ENCODE results near the gene CCDC126.
A peak's percentile ranks its signal among the peaks of the same experiment; 100 is the strongest.
"Not testable (repeated sequence)": the region's sequence is repeated elsewhere in the genome, so short reads cannot be mapped to it uniquely, and the experiment has no call there.

Gene CCDC126

DNA sequence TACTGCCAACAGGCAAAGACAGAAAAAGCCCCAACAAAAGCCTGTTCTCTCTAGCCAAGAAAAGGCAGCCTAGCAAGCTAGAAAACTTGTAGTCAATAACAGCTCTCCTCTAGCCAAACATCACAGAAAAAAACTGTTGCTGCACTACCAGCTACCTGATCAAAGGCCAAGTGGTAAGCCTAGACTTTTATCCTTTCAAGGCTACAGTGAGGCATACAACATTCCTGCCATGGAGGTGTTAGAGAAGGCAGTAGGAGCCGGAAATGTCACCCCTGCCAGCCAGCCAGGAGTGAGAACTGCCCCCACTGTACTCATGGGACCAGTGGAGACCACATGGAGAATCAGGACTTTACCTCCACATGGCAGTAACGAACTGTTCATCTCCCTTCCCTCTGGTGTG lies 31.2 kb downstream of the CCDC126 start:
- no peak for DNase-seq (ENCODE audit: low read depth in 2 of 2)

DNA sequence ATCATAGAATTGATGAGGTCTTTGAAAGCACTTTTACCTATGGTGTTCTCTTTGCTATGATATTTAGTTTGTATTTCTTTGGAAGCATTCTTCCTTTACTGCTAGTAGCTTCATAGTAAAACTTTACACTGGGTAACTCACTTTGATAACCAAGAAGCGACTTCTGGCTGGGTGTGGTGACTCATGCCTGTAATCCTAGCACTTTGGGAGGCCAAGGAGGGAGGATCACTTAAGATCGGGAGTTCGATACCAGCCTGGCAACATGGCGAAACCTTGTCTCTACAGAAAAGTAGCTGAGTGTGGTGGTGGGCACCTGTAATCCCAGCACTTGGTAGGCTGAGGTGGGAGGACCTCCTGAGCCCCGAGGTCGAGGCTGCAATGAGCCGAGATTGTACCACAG lies 36.2 kb downstream of the CCDC126 start:
- DNase-seq (ENCODE audit: low read depth in 2 of 2), result no peak

DNA sequence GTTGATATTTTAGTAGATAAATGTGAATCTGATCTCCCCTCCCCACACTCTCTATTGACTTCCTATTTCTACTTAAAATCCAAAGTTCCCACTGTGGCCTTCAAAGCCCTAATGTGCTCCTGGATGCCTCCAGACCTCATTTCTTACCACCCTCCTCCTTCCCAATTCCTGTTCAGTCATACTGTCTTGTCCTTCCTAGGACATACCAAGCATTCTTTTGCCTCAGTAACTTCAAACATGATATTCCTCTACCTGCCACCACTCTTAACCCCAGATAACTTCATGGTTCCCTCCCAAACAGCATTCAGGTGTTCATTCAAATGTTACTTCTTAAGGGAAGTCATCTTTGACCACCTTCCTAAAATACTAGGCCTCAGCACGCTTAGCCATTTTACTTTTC lies 48.6 kb downstream of the CCDC126 start:
- DNase-seq (ENCODE audit: low read depth in 2 of 2), result no peak

DNA sequence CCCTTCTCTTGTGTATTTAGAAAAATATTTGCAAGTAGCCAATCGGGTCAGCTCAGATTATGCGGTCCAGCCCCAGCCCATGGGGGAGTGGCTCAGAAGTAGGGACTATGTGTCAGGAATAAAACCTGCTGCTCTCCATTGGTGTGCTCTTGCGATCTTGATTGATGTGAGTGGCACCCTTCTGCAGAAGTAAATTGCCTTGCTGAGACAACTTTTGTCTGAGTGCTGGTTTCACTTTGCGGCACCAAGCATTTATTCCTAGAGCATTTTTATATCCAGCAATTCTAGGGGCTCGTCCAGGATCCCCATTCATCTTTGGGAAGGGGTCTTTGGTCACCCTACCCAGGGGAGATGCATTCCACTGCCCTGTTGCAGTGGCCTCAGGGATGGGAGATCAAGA lies 56.8 kb downstream of the CCDC126 start:
- no peak for DNase-seq (ENCODE audit: low read depth in 2 of 2)

DNA sequence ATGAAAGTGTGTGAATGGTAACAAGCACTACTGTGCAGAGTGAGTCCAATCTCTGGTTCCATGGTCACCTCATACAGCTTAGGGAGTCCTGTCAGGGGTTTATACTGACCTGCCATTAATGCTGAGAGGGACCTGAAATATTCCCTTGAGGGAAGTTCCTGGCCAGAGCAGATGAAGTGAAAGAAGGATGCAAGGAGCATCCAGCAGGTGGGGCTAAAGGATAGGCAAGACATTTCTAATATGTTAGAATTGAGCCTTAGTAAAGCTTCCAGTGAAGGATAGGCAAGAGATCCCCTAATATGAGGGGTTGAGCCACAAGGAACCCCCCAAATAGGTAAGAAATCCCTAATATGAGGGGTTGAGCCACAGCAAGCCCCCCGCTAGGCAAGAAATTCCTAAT lies 57.3 kb downstream of the CCDC126 start:
- no peak for DNase-seq (ENCODE audit: low read depth in 2 of 2)

DNA sequence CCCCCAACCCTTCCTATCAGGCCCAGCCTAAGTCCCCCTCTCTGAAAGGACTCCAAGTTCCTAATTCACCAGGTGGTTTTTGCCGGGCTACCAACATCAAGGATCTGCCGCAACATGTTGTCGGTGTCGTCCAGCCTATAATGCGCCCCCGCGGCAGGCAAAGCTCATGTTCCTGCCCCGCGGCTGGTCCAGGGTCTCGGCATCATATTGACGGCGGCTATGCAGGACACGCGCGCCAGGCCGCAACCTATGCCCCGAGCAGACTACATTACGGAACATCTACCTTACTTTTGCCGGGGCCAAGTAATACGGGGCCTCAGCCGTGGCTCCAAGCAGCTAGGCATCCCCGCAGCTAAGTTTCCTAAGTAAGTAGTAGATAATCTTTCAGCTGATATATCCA lies 58.3 kb downstream of the CCDC126 start:
- no peak for DNase-seq (ENCODE audit: low read depth in 2 of 2)

DNA sequence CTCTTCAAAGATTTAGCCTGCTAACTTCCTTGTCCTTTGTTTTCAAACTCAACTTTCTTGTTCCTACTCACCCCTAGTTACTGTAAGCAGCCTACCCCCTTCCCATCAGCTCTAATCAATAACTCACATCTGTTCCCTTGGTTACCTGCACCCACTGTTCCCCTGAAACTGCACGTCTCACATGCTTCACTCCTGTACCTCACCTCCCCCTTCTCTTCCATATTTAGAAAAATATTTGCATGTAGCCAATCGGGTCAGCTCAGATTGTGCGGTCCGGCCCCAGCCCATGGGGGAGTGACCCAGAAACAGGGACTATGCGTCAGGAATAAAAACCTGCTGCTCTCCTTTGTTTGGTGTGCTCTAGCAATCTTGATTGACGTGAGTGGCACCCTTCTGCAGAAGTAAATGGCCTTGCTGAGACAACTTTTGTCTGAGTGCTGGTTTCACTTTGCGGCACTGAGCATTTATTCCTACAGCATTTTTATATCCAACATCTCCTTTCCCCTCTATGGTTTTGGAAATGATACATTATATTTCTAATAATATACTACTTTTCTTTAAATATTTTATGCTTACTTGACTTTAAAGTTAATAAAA lies 61.7 kb downstream of the CCDC126 start:
- DNase-seq (ENCODE audit: low read depth in 2 of 2), result no peak

DNA sequence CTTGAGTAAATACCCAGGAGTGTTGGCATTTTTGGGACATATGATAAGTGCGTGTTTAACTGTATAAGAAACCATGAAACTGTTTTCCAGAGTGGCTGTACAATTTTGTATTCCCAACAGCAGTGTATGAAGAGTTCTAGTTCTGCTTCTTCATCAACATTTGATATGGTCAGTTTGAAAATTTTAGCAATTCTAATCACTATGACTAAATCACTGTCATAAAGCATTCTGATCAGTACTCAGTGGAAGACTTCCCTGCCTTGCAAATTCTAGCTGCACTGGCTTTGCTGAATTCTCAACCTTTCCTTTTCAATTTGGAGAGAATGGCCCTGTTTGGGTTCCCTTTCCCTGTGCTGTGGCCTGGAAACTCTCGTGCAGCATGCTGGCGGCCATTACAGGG lies 64.2 kb downstream of the CCDC126 start:
- DNase-seq (ENCODE audit: low read depth in 2 of 2), result no peak

DNA sequence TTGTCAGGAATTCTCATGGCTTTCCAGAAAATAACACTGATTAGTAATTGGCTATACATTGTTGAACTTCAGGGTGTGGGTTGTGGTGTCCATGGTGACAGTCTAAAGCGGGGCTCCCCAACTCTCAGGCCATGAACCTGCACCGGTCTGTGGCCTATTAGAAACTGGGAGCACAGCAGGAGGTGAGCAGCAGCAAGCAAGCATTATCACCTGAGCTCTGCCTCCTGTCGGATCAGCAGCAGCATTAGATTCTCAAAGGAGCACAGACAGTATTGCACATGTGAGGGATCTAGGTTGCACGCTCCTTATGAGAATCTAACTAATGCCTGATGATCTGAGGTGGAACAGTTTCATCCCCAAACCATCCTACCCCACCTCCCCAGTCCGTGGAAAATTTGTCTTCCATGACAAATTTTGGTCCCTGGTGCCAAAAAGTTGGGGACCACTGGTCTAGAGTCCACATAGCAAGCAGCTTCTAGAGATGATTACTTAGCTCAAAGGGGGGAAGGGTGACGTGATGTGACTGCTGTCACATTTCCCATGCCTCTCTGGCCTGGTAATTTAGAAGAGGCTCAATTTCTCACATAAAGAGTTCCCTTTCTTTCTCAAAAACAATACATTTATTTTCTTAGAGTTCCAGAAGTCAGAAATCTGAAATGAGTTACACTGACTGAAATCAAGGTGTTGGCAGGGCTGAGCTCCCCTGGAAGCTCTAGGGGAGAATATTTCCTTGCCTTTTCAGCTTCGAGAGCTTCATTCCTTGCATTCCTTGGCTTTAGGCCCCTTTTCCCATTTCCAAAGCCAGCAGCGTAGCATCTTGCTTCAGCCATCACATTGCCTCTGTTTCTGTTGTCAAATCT lies 65.2 kb downstream of the CCDC126 start:
- no peak for DNase-seq (ENCODE audit: low read depth in 2 of 2)

DNA sequence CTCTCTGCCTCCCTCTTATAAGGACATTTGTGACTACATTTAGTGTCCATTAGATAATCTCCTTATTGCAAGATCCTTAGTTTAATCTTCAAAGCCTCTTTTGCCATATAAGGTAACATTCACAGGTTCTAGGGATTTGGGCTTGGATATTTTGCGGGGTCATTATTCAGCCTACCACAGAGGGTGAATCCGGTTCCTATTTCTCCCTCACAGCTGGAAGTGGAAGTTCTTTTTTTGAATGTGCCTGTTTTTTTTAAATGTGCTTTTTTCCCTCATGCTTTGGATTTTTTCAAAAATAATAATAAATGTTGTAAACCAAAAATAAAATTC lies 65.8 kb downstream of the CCDC126 start:
- no peak for DNase-seq (ENCODE audit: low read depth in 2 of 2)

DNA sequence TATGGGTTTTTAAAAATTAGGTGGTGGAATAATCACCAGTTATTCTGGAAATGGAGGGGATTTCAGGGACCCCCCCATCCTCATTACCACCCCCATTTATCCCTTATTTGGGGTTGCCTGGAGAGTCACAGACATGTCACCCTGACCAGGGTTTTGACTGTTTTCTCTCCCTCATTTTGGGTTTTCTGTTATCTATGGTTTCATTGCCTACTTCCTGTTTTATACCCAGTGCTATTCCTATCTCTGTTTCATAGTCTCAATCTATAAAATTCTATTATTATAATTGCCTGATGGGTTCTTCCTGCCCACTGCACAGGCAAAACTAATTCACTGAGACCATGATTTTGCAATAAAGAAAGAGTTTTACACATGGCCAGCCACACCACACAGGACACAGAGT lies 66.9 kb downstream of the CCDC126 start:
- DNase-seq (ENCODE audit: low read depth in 2 of 2), result no peak

DNA sequence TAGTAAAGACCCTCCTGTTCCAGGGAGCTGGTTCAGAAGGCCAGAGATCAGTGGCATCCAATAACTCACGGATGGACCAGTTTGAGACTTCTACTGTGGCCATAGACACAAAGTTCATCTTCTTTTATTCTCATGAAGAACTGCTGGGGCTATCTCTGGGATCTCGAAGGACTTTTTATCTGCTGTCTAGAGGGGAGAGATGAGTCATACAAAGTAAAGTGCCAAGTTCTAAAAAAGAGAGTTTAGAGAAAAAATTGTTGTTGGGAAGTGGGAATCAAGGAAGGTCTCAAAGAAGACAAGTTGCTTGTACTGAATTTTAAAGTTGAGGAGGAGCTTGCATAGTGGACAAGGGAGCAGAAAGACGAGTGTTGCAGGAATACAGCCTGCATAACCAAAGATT lies 74.9 kb downstream of the CCDC126 start:
- DNase-seq (ENCODE audit: low read depth in 2 of 2), result no peak

DNA sequence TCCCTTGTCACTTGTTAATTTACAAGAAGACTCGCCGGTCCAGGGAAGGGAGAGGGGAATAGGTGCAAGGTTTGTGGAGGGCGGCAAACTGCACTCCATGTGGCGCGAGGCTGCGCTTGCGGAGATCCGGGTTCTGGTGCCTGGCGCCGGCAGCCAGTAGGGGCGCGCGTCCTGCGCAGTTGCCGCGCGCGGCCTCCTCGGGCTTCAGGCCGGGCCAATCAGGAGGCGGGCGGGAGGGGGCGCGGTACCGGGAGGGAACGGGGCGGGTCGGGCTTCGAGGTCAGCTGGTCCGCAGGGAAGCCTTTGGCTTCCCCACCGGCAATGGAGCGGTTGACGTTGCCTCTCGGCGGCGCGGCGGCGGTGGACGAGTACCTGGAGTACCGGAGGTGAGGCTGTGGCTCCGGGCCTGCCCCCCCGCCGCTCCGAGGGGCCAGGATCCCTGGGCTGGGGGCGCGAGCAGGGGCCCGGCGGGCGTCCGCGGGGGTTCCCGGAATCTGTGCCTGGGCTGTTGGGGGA lies 82.8 kb downstream of the CCDC126 start, which contains the start of gene FAM221A:
TSS of gene FAM221A (plus strand) at position 302 of the 516 bp plus-strand sequence. CDS start at position 322, 20 bp downstream.
- peak; percentile 59 for DNase-seq (ENCODE audit: low read depth in 2 of 2)

DNA sequence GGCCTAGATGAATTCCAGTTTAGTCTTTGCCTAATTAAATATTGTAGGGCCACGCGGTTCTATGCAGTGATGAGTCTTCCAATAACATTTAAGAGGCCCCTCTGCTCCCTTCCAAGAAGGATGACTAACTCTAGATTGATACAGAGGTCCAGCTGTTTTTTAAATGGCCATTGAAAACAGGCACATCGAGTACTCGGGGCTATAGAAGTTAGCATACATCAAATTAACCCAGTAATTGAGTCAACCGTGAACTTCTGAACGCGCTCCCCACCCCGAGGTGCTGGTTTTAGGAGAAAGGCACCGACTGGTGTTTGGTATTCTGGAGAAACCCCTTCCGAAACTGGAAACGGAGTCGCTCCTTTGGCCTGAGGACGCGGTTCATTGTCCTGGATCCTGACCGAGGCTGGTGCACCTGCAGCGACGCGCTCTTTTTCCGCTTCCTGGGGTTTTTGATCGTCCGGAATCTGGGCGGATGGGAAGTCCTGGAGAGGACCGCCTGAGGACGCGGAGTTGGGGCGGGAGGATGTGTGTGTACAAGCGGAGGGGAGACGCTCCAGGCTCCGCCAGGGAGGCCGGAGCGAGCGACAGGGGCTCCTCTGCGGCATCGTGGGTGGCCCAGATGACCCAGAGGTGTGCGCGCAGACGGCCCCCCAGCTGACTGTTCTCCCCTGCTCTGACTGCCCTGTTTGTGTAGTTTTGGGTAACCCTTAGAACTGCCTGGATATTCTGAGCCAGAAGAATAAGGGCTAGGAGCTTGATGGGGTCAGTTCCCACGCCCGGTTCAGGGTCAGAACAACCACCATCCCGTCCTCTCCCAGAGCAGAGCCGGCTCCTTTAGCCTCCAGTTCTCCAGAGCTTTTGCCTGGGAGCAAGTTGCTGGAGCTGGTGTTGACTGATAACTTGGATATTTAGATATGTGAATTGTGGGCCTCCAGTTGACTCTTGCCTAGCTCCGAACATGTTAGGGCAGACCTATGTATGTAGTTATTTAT lies 83.5 kb downstream of the CCDC126 start:
- peak in 1 of 2 donors; percentile 10 for DNase-seq (ENCODE audit: low read depth in 2 of 2)

DNA sequence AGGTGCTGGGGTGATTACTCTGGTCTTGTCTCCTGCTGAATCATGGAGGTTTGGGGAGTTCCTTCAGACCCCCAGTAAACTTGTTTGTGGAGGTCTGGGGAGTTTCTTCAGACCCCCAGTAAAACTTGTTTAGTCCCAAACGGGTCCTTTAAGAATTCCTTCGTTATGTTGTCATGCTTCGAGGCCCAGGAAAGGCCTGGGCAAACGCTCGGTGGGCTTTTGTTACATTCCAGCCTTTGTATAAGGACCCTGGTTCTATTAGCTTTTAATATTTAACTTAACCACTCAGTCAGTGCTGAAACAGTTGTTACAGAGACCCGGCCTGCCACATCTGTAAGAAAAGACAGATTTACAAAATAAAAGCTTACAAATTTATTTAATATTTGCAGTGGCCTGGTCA lies 86.9 kb downstream of the CCDC126 start:
- DNase-seq (ENCODE audit: low read depth in 2 of 2), result not testable (repeated sequence)

DNA sequence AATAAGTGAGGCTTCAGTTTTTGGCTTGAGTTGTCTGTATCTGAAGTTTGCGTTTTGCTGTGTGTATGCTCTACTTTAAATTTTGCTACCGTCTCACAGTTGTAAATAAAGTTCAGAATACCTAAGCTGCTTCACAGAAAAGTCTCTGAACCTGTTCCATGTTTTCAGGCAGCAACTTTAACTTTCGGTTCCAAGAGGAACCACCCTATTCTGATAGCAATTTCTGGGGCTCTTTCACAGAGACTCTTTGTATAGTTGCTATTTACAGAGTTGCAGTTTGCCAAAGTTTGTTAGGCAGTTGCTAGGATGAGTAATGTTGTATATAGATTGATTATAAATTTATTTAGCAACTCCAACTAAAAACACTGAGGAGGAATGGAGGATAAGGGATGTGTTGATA lies 88.5 kb downstream of the CCDC126 start:
- DNase-seq (ENCODE audit: low read depth in 2 of 2), result no peak

DNA sequence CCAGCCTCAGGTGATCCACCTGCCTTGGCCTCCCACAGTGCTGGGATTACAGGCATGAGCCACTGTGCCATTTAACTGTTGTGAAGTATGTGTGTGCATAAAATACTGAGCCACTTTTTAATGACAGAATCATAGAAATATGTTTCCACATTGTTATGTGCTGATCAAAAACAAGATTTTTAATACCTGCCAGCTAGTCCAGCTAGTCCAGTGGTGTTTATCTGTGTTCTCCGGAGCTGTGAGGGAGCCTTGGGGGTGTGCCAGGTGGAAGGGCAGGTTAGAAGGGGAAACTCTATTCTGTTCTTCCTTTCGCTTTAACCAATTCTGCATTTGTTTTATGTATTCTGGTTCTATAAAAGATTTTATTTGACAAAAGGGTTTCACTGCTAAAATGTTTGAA lies 89.8 kb downstream of the CCDC126 start:
- no peak for DNase-seq (ENCODE audit: low read depth in 2 of 2)

DNA sequence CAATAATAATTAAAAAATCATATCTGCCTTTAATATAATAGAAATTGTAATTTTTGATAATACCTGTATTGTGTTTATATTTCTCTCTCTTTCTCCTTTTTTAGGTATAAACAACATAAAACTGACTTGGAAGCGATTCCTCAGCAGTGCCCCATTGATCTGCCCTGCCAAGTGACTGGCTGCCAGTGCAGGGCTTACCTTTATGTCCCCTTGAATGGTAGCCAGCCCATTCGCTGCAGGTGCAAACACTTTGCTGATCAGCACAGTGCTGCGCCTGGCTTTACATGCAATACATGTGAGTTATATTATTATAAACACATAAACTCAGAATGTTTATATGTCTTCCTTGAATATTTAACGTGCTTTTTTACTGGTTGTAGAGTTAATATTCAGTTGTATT lies 92.0 kb downstream of the CCDC126 start:
- DNase-seq (ENCODE audit: low read depth in 2 of 2), result no peak

DNA sequence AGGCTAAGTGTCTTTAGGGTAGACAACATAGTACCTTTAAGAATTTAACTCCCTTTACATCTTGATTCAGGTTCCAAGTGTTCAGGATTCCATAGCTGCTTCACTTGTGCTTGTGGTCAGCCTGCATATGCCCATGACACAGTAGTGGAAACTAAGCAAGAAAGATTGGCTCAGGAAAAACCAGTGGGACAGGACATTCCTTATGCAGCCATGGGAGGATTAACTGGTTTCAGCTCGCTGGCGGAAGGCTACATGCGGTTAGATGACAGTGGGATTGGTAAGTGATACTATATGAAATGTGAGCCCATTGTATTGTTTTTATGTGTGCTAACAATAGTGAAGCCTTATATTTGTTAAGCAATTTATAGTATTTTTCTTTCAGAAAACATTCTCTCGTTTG lies 94.1 kb downstream of the CCDC126 start:
- DNase-seq (ENCODE audit: low read depth in 2 of 2), result no peak

DNA sequence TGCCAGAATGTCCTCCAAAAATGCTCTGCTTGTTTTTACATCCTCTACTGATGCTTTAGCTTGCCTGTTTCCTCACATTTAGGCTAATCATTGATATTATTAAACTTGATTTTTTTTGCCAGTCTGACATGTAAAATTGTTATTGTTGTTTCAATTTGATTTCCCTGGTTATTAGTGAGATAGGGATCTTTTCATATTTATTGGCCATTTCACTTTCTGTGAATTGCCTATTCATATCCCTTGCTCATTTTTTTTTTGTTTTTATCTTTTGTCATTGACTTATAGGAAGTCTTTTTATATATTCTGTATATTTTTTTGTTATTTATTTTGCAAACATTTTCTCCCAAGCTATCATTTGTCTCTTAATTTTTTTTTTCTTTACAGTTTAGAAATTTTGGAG lies 96.0 kb downstream of the CCDC126 start:
- DNase-seq (ENCODE audit: low read depth in 2 of 2), result no peak
